GM08714 (cell line): ENCODE data around the gene PCDHA9.
"Not testable (repeated sequence)": the region's sequence is repeated elsewhere in the genome, so short reads cannot be mapped to it uniquely, and the experiment has no call there.

Experiments
- H3K4me3 ChIP-seq: fragments of 200-500 bp; sonication (Bioruptor generic); 2 replicates; pipeline ENCODE4 v1.5.1; 2014; ENCODE audit warnings: mild to moderate bottlenecking, low read length, inconsistent platforms
- ZNF274 ChIP-seq: IDR thresholded peaks from 2 replicates; pipeline ENCODE4 v1.6.1; 2012; ENCODE audit warnings: mild to moderate bottlenecking, low read depth, low read length

Gene PCDHA9

GRCh38 chr5:140857177-140857986, 9.2 kb downstream of the PCDHA9 start:
- TF ChIP-seq ZNF274, result no peak
- no peak overlapping the region for H3K4me3 ChIP-seq

GRCh38 chr5:140857987-140858240, 9.7 kb downstream of the PCDHA9 start:
- TF ChIP-seq ZNF274, result no peak
- H3K4me3 ChIP-seq, result no peak overlapping the region

GRCh38 chr5:140862441-140863295, 14.5 kb downstream of the PCDHA9 start:
- no peak overlapping the region for H3K4me3 ChIP-seq
- no peak for TF ChIP-seq ZNF274

- no peak for TF ChIP-seq ZNF274
- no peak within 1 kb of the TSS for H3K4me3 ChIP-seq
These were observed 20.8 kb downstream of the PCDHA9 start, which contains the start of gene PCDHA11 for GRCh38 chr5:140868721-140869554. PCDHA11 (plus strand) TSS chr5:140868957; CDS start chr5:140869104, 147 bp downstream.

- TF ChIP-seq ZNF274, result no peak
These were observed 21.3 kb downstream of the PCDHA9 start for GRCh38 chr5:140869555-140869886.

GRCh38 chr5:140870221-140871201, 22.3 kb downstream of the PCDHA9 start:
- no peak overlapping the region for H3K4me3 ChIP-seq
- TF ChIP-seq ZNF274, result no peak

More at GRCh38 chr5:140869555-140869886, 21.3 kb downstream of the PCDHA9 start:
- H3K4me3 ChIP-seq, result no peak overlapping the region

- H3K4me3 ChIP-seq, result no peak within 1 kb of the TSS
- TF ChIP-seq ZNF274, result no peak
These were observed 27.2 kb downstream of the PCDHA9 start, which contains the start of gene PCDHA12 for GRCh38 chr5:140875085-140876065. PCDHA12 (plus strand) TSS chr5:140875308; CDS start chr5:140875473, 165 bp downstream.

- H3K4me3 ChIP-seq, result not testable (repeated sequence)
These were observed 28.5 kb downstream of the PCDHA9 start for GRCh38 chr5:140876541-140877261.

GRCh38 chr5:140877262-140877581, 29.0 kb downstream of the PCDHA9 start:
- no peak overlapping the region for H3K4me3 ChIP-seq
- no peak for TF ChIP-seq ZNF274

GRCh38 chr5:140881889-140882590, 33.9 kb downstream of the PCDHA9 start, which contains the start of gene PCDHA13:
PCDHA13 (plus strand) TSS chr5:140882124; CDS start chr5:140882269, 145 bp downstream.
- no peak for TF ChIP-seq ZNF274
- H3K4me3 ChIP-seq, result no peak within 1 kb of the TSS

GRCh38 chr5:140882591-140882899, 34.4 kb downstream of the PCDHA9 start:
- H3K4me3 ChIP-seq, result no peak overlapping the region
- TF ChIP-seq ZNF274, result no peak

- no peak for TF ChIP-seq ZNF274
- H3K4me3 ChIP-seq, result no peak overlapping the region
These were observed 35.2 kb downstream of the PCDHA9 start for GRCh38 chr5:140883373-140883772.
